Measurements from ENCODE around the gene TSNAXIP1. TPM values are rescaled to one million over a fixed set of nuclear protein-coding genes. Genes with fewer than 3 reads are reported as not detected.

The TSNAXIP1 gene
- total and polyA plus RNA-seq, 9 of the 15 experiments (the other 6 are each of a cell fraction or from before 2014, with no cell fraction given), result 0.03 to 0.24 (median 0.11) TPM; not detected in 4

GRCh38 chr16:67872631-67873434 is 66.1 kb downstream of the TSNAXIP1 start, which contains the start of gene EDC4 (continued):
- TF ChIP-seq KLF10 (CRISPR knock-in tag; IDR thresholded peaks at IDR 0.05), result no peak
- TF ChIP-seq, protein P1, sequence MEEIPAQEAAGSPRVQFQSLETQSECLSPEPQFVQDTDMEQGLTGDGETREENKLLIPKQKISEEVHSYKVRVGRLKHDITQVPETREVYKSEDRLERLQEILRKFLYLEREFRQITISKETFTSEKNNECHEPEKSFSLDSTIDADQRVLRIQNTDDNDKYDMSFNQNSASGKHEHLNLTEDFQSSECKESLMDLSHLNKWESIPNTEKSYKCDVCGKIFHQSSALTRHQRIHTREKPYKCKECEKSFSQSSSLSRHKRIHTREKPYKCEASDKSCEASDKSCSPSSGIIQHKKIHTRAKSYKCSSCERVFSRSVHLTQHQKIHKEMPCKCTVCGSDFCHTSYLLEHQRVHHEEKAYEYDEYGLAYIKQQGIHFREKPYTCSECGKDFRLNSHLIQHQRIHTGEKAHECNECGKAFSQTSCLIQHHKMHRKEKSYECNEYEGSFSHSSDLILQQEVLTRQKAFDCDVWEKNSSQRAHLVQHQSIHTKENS (CRISPR knock-in tag; IDR thresholded peaks at IDR 0.05), result no peak
- TF ChIP-seq ZBTB9 (CRISPR knock-in tag; IDR thresholded peaks at IDR 0.05), result peak; percentile 78; the same call in 1 of the 2 replicates
- no peak for TF ChIP-seq MEIS2 (IDR thresholded peaks at IDR 0.05; ENCODE audit: partially characterized antibody)
- TF ChIP-seq FOXA3 (CRISPR knock-in tag; conservative IDR thresholded peaks at IDR 0.05 in 1 of 2, IDR thresholded peaks at IDR 0.05 in 1 of 2), result peak; percentile 3 to 49; a peak in 2 of 4 replicates
- no peak for TF ChIP-seq ARID3B (CRISPR knock-in tag; IDR thresholded peaks at IDR 0.05; ENCODE audit: borderline replicate concordance)
- TF ChIP-seq TAL1 (IDR thresholded peaks at IDR 0.05), result no peak
- TF ChIP-seq, protein P2, sequence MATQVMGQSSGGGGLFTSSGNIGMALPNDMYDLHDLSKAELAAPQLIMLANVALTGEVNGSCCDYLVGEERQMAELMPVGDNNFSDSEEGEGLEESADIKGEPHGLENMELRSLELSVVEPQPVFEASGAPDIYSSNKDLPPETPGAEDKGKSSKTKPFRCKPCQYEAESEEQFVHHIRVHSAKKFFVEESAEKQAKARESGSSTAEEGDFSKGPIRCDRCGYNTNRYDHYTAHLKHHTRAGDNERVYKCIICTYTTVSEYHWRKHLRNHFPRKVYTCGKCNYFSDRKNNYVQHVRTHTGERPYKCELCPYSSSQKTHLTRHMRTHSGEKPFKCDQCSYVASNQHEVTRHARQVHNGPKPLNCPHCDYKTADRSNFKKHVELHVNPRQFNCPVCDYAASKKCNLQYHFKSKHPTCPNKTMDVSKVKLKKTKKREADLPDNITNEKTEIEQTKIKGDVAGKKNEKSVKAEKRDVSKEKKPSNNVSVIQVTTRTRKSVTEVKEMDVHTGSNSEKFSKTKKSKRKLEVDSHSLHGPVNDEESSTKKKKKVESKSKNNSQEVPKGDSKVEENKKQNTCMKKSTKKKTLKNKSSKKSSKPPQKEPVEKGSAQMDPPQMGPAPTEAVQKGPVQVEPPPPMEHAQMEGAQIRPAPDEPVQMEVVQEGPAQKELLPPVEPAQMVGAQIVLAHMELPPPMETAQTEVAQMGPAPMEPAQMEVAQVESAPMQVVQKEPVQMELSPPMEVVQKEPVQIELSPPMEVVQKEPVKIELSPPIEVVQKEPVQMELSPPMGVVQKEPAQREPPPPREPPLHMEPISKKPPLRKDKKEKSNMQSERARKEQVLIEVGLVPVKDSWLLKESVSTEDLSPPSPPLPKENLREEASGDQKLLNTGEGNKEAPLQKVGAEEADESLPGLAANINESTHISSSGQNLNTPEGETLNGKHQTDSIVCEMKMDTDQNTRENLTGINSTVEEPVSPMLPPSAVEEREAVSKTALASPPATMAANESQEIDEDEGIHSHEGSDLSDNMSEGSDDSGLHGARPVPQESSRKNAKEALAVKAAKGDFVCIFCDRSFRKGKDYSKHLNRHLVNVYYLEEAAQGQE (IDR thresholded peaks at IDR 0.05; ENCODE audit: borderline replicate concordance), result 0 out of 2 replicates have a peak, but pooled peaks have one; percentile 19
- TF ChIP-seq, protein P2 (CRISPR knock-in tag; IDR thresholded peaks at IDR 0.05; ENCODE audit: low read depth), result no peak; the same call in 1 of the 2 replicates
- TF ChIP-seq, protein P3, sequence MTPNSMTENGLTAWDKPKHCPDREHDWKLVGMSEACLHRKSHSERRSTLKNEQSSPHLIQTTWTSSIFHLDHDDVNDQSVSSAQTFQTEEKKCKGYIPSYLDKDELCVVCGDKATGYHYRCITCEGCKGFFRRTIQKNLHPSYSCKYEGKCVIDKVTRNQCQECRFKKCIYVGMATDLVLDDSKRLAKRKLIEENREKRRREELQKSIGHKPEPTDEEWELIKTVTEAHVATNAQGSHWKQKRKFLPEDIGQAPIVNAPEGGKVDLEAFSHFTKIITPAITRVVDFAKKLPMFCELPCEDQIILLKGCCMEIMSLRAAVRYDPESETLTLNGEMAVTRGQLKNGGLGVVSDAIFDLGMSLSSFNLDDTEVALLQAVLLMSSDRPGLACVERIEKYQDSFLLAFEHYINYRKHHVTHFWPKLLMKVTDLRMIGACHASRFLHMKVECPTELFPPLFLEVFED (CRISPR knock-in tag; conservative IDR thresholded peaks at IDR 0.05), result peak; percentile 77; the same call in 1 of the 2 replicates
- no peak for TF ChIP-seq RBM14 (IDR thresholded peaks at IDR 0.05; ENCODE audit: borderline replicate concordance, insufficient read depth, low read depth, low read length)
- TF ChIP-seq PPARD (CRISPR knock-in tag; IDR thresholded peaks at IDR 0.05), result no peak

All from K562 (cell line).